B cell (primary cell): ENCODE results near the gene KLK10. TPM values are rescaled to one million over a fixed set of nuclear protein-coding genes. Genes with fewer than 3 reads are reported as not detected.

ENCODE experiments used
- ATAC-seq: fragments of 200-7000 bp; cut with Tn5 transposase; one replicate; pipeline ENCODE4 v1.10.0; 2021; ENCODE audit warnings: low read depth, mild to moderate bottlenecking, moderate number of reproducible peaks, moderate library complexity
- CTCF ChIA-PET: fragments of 350-600 bp; sonication (Branson Sonifier 250); formaldehyde crosslinking; loops from one replicate; lab custom pipeline; 2021; ENCODE audit warnings: antibody characterized with exemption, inconsistent platforms; lab: Charles Lee
- POLR2A ChIA-PET: fragments of 350-600 bp; sonication (Branson Sonifier 250); formaldehyde crosslinking; loops from one replicate; lab custom pipeline; 2021; ENCODE audit warnings: antibody characterized with exemption; lab: Charles Lee
- DNase-seq: peaks from one replicate; pipeline ENCODE4 v3.0.0; 2013
- H2AFZ ChIP-seq: 2 replicates; pipeline ENCODE4 v1.6.1; 2012; ENCODE audit warnings: mild to moderate bottlenecking, low read depth, low read length; ENCODE audit not compliant: insufficient read depth, poor library complexity, severe bottlenecking
- H3K27ac ChIP-seq, 2 donors: 1 replicate in 1 of 2; 2 replicates in 1 of 2; pipeline ENCODE4 v1.5.1; 2012 to 2013; ENCODE audit warnings: low read length in 2 of 2, mild to moderate bottlenecking in 2 of 2, moderate library complexity in 1 of 2
- H3K27me3 ChIP-seq, 4 experiments: fragments of 200-600 bp in 1 of 4; sonication (generic) in 1 of 4; replicated peaks in 1 of 4; 1 replicate in 2 of 4; 2 replicates in 2 of 4; pipeline versions ENCODE4 v1.6.1 to v1.7.0; 2013 to 2016; ENCODE audit warnings: low read length in 3 of 4, mild to moderate bottlenecking in 2 of 4, mixed read lengths in 1 of 4, moderate library complexity in 1 of 4; ENCODE audit not compliant: insufficient read depth in 4 of 4, control insufficient read depth in 3 of 4; ENCODE audit errors: control extremely low read depth in 1 of 4
- H3K36me3 ChIP-seq, 2 experiments: replicated peaks in 1 of 2; 1 replicate in 1 of 2; 2 replicates in 1 of 2; pipeline versions ENCODE4 v1.6.1 to v1.7.1; 2013; ENCODE audit warnings: low read length in 1 of 2; ENCODE audit not compliant: insufficient read depth in 2 of 2, control insufficient read depth in 1 of 2; ENCODE audit errors: control extremely low read depth in 1 of 2, extremely low read depth in 1 of 2
- H3K4me1 ChIP-seq, 2 donors: fragments of 200-600 bp in 1 of 2; sonication (generic) in 1 of 2; 1 replicate in 1 of 2; 2 replicates in 1 of 2; pipeline versions ENCODE4 v1.5.1 to v1.6.1; 2013 to 2017; ENCODE audit warnings: low read length in 2 of 2; ENCODE audit not compliant: control insufficient read depth in 2 of 2, insufficient read depth in 2 of 2
- H3K4me2 ChIP-seq: replicated peaks from 2 replicates; pipeline ENCODE3; 2012; ENCODE audit warnings: mild to moderate bottlenecking, low read depth, low read length; ENCODE audit not compliant: poor library complexity, severe bottlenecking
- H3K4me3 ChIP-seq, 5 experiments: fragments of 200-600 bp in 1 of 5; sonication (generic) in 1 of 5; 1 replicate in 3 of 5; 2 replicates in 2 of 5; pipeline versions ENCODE4 v1.5.1 to v1.7.0; 2011 to 2016; ENCODE audit warnings: low read length in 4 of 5, mild to moderate bottlenecking in 4 of 5, low read depth in 2 of 5, control low read depth in 1 of 5, moderate library complexity in 1 of 5; ENCODE audit not compliant: insufficient read depth in 1 of 5; ENCODE audit errors: control extremely low read depth in 1 of 5, extremely low read depth in 1 of 5
- H3K79me2 ChIP-seq: fragments of 200-600 bp; sonication (generic); one replicate; pipeline ENCODE4 v1.6.0; 2016; ENCODE audit warnings: low read length; ENCODE audit not compliant: control insufficient read depth, insufficient read depth
- H3K9ac ChIP-seq: fragments of 200-600 bp; sonication (generic); 2 replicates; pipeline ENCODE4 v1.6.1; 2017; ENCODE audit warnings: mild to moderate bottlenecking, low read length, moderate library complexity
- H3K9me3 ChIP-seq, 3 donors: one replicate each; pipeline versions ENCODE4 v1.6.1 to v1.7.1; 2013; ENCODE audit warnings: low read length in 2 of 3; ENCODE audit not compliant: control insufficient read depth in 2 of 3, insufficient read depth in 1 of 3; ENCODE audit errors: control extremely low read depth in 1 of 3
- H4K20me1 ChIP-seq: 2 replicates; pipeline ENCODE4 v1.6.0; 2012; ENCODE audit warnings: mild to moderate bottlenecking, low read length; ENCODE audit not compliant: insufficient read depth, control insufficient read depth, poor library complexity, severe bottlenecking
- H3K27ac Mint-ChIP-seq: one replicate; pipeline ENCODE4 v1.8.0; 2021; ENCODE audit warnings: mixed read lengths
- H3K27me3 Mint-ChIP-seq: one replicate; pipeline ENCODE4 v1.8.0; 2021; ENCODE audit warnings: mixed read lengths
- H3K4me1 Mint-ChIP-seq: one replicate; pipeline ENCODE4 v1.8.0; 2021; ENCODE audit warnings: mixed read lengths
- H3K4me3 Mint-ChIP-seq: one replicate; pipeline ENCODE4 v1.8.0; 2021; ENCODE audit warnings: mixed read lengths
- H3K9me3 Mint-ChIP-seq: one replicate; pipeline ENCODE4 v1.8.0; 2022; ENCODE audit warnings: mixed read lengths; ENCODE audit not compliant: insufficient read depth
- EZH2 ChIP-seq: IDR thresholded peaks from 2 replicates; pipeline ENCODE4 v1.6.1; 2012; ENCODE audit warnings: borderline replicate concordance, low read depth, mild to moderate bottlenecking, moderate library complexity, low read length; ENCODE audit not compliant: insufficient read depth, poor library complexity, severe bottlenecking
- WGBS: methylation state at CpG from one replicate; pipeline ENCODE4 v1.1.5; 2013; ENCODE audit warnings: missing lambda C conversion rate; ENCODE audit not compliant: insufficient coverage; 5-methylcytosine and 5-hydroxymethylcytosine counted together
- intact Hi-C: fragments of 100-400 bp; cut with micrococcal nuclease; formaldehyde crosslinking; loops from one replicate; pipeline ENCODE4 v1.10.0; 2022
- polyA plus RNA-seq: library from polyadenylated mRNA; depleted of rRNA; stranded (reverse); fragments of >200 nt; gene quantifications from 2 replicates; pipeline ENCODE4 v1.2.3, GENCODE V29; 2012
- total RNA-seq, 2 donors: library from RNA; stranded (reverse); fragments of 120-200 nt in 1 of 2; gene quantifications; 1 replicate in 1 of 2; 2 replicates in 1 of 2; pipeline versions ENCODE4 v1.2.3 to v1.2.4, GENCODE V29; 2013 to 2022
- TF ChIP-seq, protein P1 (sequence below): fragments of 200-600 bp; IDR thresholded peaks from one replicate; pipeline ENCODE4 v1.8.0; 2022; ENCODE audit warnings: antibody characterized with exemption, mild to moderate bottlenecking

Gene KLK10
- total and polyA plus RNA-seq, 2 donors (not counting 1 experiment from before 2014, with no cell fraction given): not detected

DNA sequence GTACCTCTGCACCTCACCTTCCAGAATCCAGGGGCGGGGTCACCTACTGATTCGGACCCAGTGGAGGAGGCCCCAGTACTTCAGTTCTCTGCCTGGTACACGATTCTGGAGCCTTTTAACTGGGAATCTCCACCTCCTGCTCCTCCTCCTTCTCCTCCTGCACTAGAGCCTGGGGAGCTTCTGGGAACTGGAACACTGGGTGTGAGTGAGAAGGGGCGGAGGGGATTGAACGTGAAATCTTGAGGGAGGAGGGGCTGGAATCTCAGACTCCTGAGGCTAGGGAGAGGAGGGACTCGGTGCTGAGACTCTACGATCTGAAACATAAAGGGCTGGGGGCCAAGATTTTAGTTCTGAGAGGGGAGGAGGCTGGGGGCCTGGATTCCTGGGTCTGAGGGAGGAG lies 18.0 kb downstream of the KLK10 start, which contains the start of gene KLK8:
Gene KLK8 (minus strand): TSS at position 90 of the 400 bp plus-strand sequence. CDS start 437 bp downstream, outside the sequence.
- peaks cover 0 to 28% (median 2%) of the 10 kb centered on the region in 4 experiments for H3K27me3 ChIP-seq
- ChIA-PET CTCF (no interaction called here), POLR2A (no interaction called here)
- intact Hi-C loops: no loop called here
- peaks cover 0 to 32% (median 0%) of the 10 kb centered on the region in 3 donors for H3K9me3 ChIP-seq
- no peak within 1 kb of the TSS for H3K27ac Mint-ChIP-seq
- H2AFZ ChIP-seq: no peak within 1 kb of the TSS
- TF ChIP-seq EZH2: no peak
- TF ChIP-seq, protein P1, sequence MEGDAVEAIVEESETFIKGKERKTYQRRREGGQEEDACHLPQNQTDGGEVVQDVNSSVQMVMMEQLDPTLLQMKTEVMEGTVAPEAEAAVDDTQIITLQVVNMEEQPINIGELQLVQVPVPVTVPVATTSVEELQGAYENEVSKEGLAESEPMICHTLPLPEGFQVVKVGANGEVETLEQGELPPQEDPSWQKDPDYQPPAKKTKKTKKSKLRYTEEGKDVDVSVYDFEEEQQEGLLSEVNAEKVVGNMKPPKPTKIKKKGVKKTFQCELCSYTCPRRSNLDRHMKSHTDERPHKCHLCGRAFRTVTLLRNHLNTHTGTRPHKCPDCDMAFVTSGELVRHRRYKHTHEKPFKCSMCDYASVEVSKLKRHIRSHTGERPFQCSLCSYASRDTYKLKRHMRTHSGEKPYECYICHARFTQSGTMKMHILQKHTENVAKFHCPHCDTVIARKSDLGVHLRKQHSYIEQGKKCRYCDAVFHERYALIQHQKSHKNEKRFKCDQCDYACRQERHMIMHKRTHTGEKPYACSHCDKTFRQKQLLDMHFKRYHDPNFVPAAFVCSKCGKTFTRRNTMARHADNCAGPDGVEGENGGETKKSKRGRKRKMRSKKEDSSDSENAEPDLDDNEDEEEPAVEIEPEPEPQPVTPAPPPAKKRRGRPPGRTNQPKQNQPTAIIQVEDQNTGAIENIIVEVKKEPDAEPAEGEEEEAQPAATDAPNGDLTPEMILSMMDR: no peak
- peaks cover 33% of the 10 kb centered on the region for H3K27me3 Mint-ChIP-seq
- WGBS: 46% methylated on average over 3 of the region's 7 CpGs
- H3K79me2 ChIP-seq: no peaks in the 10 kb centered on the region
- ATAC-seq (no peak), DNase-seq (no peak)
- H3K27ac ChIP-seq: no peak within 1 kb of the TSS
- H3K4me1 ChIP-seq: no peaks in the 10 kb centered on the region
- H3K4me2 ChIP-seq: no peak within 1 kb of the TSS
- H3K4me3 ChIP-seq: no peak within 1 kb of the TSS
- H4K20me1 ChIP-seq: no peaks in the 10 kb centered on the region
- H3K9ac ChIP-seq: no peak within 1 kb of the TSS
- no peaks in the 10 kb centered on the region for H3K4me1 Mint-ChIP-seq
- no peaks in the 10 kb centered on the region for H3K9me3 Mint-ChIP-seq
- H3K36me3 ChIP-seq: no peaks in the 10 kb centered on the region
- H3K4me3 Mint-ChIP-seq: no peak within 1 kb of the TSS

GRCh38 chr19:51000981-51001380 lies 18.5 kb downstream of the KLK10 start:
- Histone ChIP-seq H3K79me2 (no peaks in the 10 kb centered on the region), H4K20me1 (no peaks in the 10 kb centered on the region), H3K4me1 (no peaks in the 10 kb centered on the region), H2AFZ (no peak overlapping the region), H3K27ac (no peak overlapping the region), H3K36me3 (no peaks in the 10 kb centered on the region), H3K4me2 (no peak overlapping the region), H3K27me3 (peaks cover 0 to 28% (median 2%) of the 10 kb centered on the region in 4 experiments), H3K9ac (no peak overlapping the region), H3K4me3 (no peak overlapping the region), H3K9me3 (peaks cover 0 to 29% (median 0%) of the 10 kb centered on the region in 3 donors)
- Mint-ChIP-seq H3K4me3 (no peak overlapping the region), H3K27me3 (peaks cover 33% of the 10 kb centered on the region), H3K4me1 (no peaks in the 10 kb centered on the region), H3K9me3 (no peaks in the 10 kb centered on the region), H3K27ac (no peak overlapping the region)
- WGBS: 34% methylated on average over 13 of the region's 16 CpGs
- POLR2A ChIA-PET: no interaction called here
- intact Hi-C loops: no loop called here
- no peak for DNase-seq
- CTCF ChIA-PET: no interaction called here
- ATAC-seq: no peak
- TF ChIP-seq EZH2: no peak
- TF ChIP-seq, protein P1: no peak
